ENCODE measurements around the gene DNAJC15.

DNA sequence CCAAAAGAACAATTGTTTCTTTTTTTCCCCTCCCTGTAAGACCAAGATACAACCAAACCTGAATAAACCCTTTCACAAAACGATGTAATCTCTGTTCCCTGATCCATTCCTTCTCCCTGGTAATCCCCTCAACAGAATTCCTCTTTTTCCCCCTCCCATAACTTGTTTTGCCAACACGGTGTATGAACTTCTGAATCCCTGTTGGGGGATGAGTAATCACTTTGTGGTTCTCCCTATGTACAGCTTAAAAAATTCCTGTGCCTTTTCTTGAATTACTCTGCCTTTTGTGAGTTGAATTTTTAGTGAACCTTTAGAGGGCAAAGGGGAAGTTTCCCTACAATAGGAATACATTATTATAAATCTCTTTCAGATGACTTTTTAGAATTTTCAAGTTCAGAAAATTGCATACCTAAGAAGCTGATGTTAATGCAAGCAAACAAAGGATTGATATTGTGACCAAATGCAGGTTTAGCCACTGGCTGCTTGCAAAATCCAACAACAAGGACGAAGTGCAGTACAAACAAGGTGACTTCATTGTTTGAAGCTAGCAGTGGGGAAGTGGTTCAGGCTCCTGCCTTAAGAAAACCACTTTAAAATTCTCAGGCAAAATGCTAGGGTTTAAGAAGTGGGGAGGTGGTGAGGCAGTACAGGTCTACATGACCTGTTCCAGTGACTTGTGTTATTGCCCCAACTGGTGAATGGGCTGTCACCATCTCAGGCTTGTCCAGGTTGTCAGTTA, 16.3 kb upstream of the DNAJC15 start:
- no peak for TF ChIP-seq POLR2AphosphoS5 (IDR thresholded peaks at IDR 0.05; ENCODE audit: low read depth, low read length)
- no peak for TF ChIP-seq POLR2A (IDR thresholded peaks at IDR 0.05; ENCODE audit: low read depth, low read length)
